OCI-LY7 (cell line): ENCODE data around the gene NUDT9. TPM values are rescaled to one million over a fixed set of nuclear protein-coding genes. Genes with fewer than 3 reads are reported as not detected.
"Not testable (repeated sequence)": the region's sequence is repeated elsewhere in the genome, so short reads cannot be mapped to it uniquely, and the experiment has no call there.

ENCODE experiments used
- BruUV-seq: library from RNA; stranded (reverse); fragments of 400-500 nt; replicated peaks from 2 replicates; lab custom pipeline; 2021; lab: Mats Ljungman, UMichigan
- CTCF ChIA-PET: fragments of 300-600 bp; sonication (Branson Sonifier 250); formaldehyde crosslinking; loops from one replicate; lab custom pipeline; 2022; ENCODE audit warnings: antibody characterized with exemption; ENCODE audit not compliant: unreplicated experiment; lab: Charles Lee
- POLR2A ChIA-PET: fragments of 300-600 bp; sonication (Branson Sonifier 250); formaldehyde crosslinking; loops from one replicate; lab custom pipeline; 2022; ENCODE audit warnings: antibody characterized with exemption; lab: Charles Lee
- DNase-seq: peaks from one replicate; pipeline ENCODE4 v3.0.0-alpha.2; 2015; ENCODE audit warnings: low spot score
- H2AFZ ChIP-seq: fragments of 200-600 bp; sonication (generic), shearing (Covaris generic); 2 replicates; pipeline ENCODE4 v1.6.1; 2014; ENCODE audit warnings: mild to moderate bottlenecking, antibody characterized with exemption, low read length, moderate library complexity
- H3K27ac ChIP-seq: fragments of 200-600 bp; sonication (generic); 2 replicates; pipeline ENCODE4 v1.5.1; 2014; ENCODE audit warnings: mixed run types, low read depth, mild to moderate bottlenecking, moderate library complexity, low read length, inconsistent platforms; ENCODE audit not compliant: poor library complexity, severe bottlenecking
- H3K36me3 ChIP-seq: fragments of 200-600 bp; sonication (generic); 2 replicates; pipeline ENCODE4 v1.6.1; 2014; ENCODE audit warnings: mild to moderate bottlenecking, antibody characterized with exemption, low read length, moderate library complexity, mixed read lengths; ENCODE audit not compliant: insufficient read depth
- H3K4me1 ChIP-seq: fragments of 200-600 bp; sonication (generic); 2 replicates; pipeline ENCODE4 v1.5.1; 2014; ENCODE audit warnings: mild to moderate bottlenecking, low read length; ENCODE audit not compliant: insufficient read depth, poor library complexity, severe bottlenecking
- H3K4me2 ChIP-seq: fragments of 200-600 bp; sonication (generic); 2 replicates; pipeline ENCODE4 v1.6.1; 2014; ENCODE audit warnings: mild to moderate bottlenecking, low read length
- H3K4me3 ChIP-seq: fragments of 200-600 bp; sonication (generic); 2 replicates; pipeline ENCODE4 v1.5.1; 2014; ENCODE audit warnings: mild to moderate bottlenecking, low read depth, low read length; ENCODE audit not compliant: poor library complexity, severe bottlenecking
- H3K79me2 ChIP-seq: fragments of 200-600 bp; sonication (generic); 2 replicates; pipeline ENCODE4 v1.6.1; 2016; ENCODE audit warnings: low read depth, mild to moderate bottlenecking, low read length, moderate library complexity, mixed read lengths; ENCODE audit not compliant: insufficient read depth
- H3K9me2 ChIP-seq: fragments of 200-600 bp; sonication (generic); 2 replicates; pipeline ENCODE4 v1.6.1; 2016; ENCODE audit warnings: mild to moderate bottlenecking, low read length, mixed read lengths; ENCODE audit not compliant: insufficient read depth
- H3K9me3 ChIP-seq: fragments of 200-600 bp; sonication (generic); 2 replicates; pipeline ENCODE4 v1.6.1; 2014; ENCODE audit warnings: mild to moderate bottlenecking, mixed run types, low read length, mixed read lengths
- H4K20me1 ChIP-seq: fragments of 200-600 bp; sonication (generic); 2 replicates; pipeline ENCODE4 v1.6.1; 2014; ENCODE audit warnings: mild to moderate bottlenecking, antibody characterized with exemption, low read length, moderate library complexity, mixed read lengths; ENCODE audit not compliant: insufficient read depth
- CTCF ChIP-seq: fragments of 200-600 bp; sonication (generic); conservative IDR thresholded peaks from 2 replicates; pipeline ENCODE4 v1.5.1; 2014; ENCODE audit warnings: mild to moderate bottlenecking, antibody characterized with exemption, low read length, moderate library complexity, mixed read lengths
- EZH2phosphoT487 ChIP-seq: fragments of 200-600 bp; sonication (generic); IDR thresholded peaks from 2 replicates; pipeline ENCODE4 v1.6.1; 2018; ENCODE audit warnings: low read depth, borderline replicate concordance, mild to moderate bottlenecking, mixed run types, antibody characterized with exemption, low read length, moderate library complexity, mixed read lengths
- intact Hi-C: fragments of 100-400 bp; cut with micrococcal nuclease; formaldehyde crosslinking; loops from one replicate; pipeline ENCODE4 v1.10.0; 2022; ENCODE audit not compliant: unreplicated experiment
- total RNA-seq, 2 experiments: library from RNA; depleted of rRNA in 1 of 2; stranded (reverse); fragments of >200 nt in 1 of 2; shearing (Covaris generic) in 1 of 2; gene quantifications; 2 replicates each; pipeline ENCODE4 v1.2.3, GENCODE V29; 2014 to 2022

NUDT9 gene
- total RNA-seq, 2 experiments from 2014 or later, result 9.0 to 16.5 TPM

DNA sequence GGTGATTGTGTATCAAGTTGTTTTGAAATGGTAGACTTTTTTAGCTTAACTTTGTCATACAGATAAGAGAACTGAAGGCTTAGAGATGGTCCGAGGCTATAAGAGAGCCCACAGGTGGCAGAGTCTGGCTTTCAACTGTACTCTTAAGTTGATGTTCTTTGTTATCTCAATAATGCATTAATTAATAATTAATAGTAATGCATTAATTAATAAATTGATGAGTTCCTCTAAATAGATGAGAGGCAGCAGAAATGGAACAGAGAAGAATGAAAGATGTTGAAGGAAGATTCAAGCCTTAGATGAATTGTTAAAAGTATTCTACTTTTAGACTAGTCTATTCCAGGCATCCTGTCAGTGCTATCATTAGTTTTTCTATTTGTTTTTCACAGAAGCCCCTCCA, 22.4 kb downstream of the NUDT9 start:
- no peaks in the 10 kb centered on the region for H3K9me3 ChIP-seq
- H3K79me2 ChIP-seq, result no peaks in the 10 kb centered on the region
- H3K36me3 ChIP-seq, result peaks cover 54% of the 10 kb centered on the region
- ChIA-PET POLR2A (interaction anchor here (1.1 kb wide), 1 partner anchor 54 kb away, joined by 3 read pairs; the partner anchor contains the start of gene HSD17B11), CTCF (no interaction called here)
- DNase-seq, result no peak
- intact Hi-C loops, result no loop called here
- no TSS peak for BruUV-seq
- no peak overlapping the region for H3K4me2 ChIP-seq
- H3K9me2 ChIP-seq, result no peaks in the 10 kb centered on the region
- H3K4me1 ChIP-seq, result no peaks in the 10 kb centered on the region
- H2AFZ ChIP-seq, result no peak overlapping the region
- no peak overlapping the region for H3K4me3 ChIP-seq
- TF ChIP-seq CTCF, result no peak
- no peak for TF ChIP-seq EZH2phosphoT487
- no peak overlapping the region for H3K27ac ChIP-seq
- no peaks in the 10 kb centered on the region for H4K20me1 ChIP-seq

- H3K9me3 ChIP-seq, result no peaks in the 10 kb centered on the region
- CTCF ChIA-PET, result no interaction called here
- no peak overlapping the region for H3K4me2 ChIP-seq
- H3K36me3 ChIP-seq, result peaks cover 56% of the 10 kb centered on the region
- no peak overlapping the region for H2AFZ ChIP-seq
- no peak for TF ChIP-seq CTCF
- no peak for TF ChIP-seq EZH2phosphoT487
- no peaks in the 10 kb centered on the region for H3K9me2 ChIP-seq
- POLR2A ChIA-PET, result interaction anchor here (0.6 kb wide), 3 partner anchors 15 to 46 kb away, joined by 3 to 4 read pairs (median 4); no protein-coding TSS in a partner anchor
- H3K4me3 ChIP-seq, result no peak overlapping the region
- H4K20me1 ChIP-seq, result no peaks in the 10 kb centered on the region
- intact Hi-C loops, result no loop called here
- no peak overlapping the region for H3K27ac ChIP-seq
- H3K4me1 ChIP-seq, result no peaks in the 10 kb centered on the region
- no TSS peak for BruUV-seq
- no peaks in the 10 kb centered on the region for H3K79me2 ChIP-seq
- DNase-seq, result no peak
Measured at GRCh38 chr4:87445964-87446363, 23.6 kb downstream of the NUDT9 start.

DNA sequence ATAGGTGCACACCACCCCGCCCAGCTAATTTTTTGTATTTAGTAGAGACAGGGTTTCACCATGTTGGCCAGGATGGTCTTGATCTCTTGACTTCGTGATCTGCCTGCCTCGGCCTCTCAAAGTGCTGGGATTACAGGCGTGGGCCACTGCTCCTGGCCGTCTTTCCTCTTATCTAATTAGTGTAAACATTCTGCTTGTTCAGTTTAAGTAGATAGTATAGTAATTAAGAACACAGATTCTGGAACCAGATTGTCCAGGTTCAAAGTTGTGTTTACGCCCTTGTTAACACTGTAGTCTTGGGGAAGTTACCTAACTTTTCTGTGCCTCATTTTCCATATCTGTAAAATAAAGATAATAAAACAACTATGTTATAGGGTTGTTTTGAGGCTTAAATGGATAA, 24.0 kb downstream of the NUDT9 start:
- H4K20me1 ChIP-seq, intact Hi-C loops, H3K4me1 ChIP-seq, H3K4me3 ChIP-seq, H3K79me2 ChIP-seq, H2AFZ ChIP-seq, BruUV-seq, CTCF ChIA-PET, H3K9me3 ChIP-seq, H3K27ac ChIP-seq, H3K4me2 ChIP-seq, H3K9me2 ChIP-seq, DNase-seq: not testable (repeated sequence)
- POLR2A ChIA-PET, result interaction anchor here (0.5 to 0.6 kb wide), 3 partner anchors 8 to 46 kb away, joined by 3 to 4 read pairs (median 4); no protein-coding TSS in a partner anchor
- H3K36me3 ChIP-seq, result peaks cover 58% of the 10 kb centered on the region
